ENCODE results near the gene CNTNAP2. TPM values are rescaled to one million over a fixed set of nuclear protein-coding genes. Genes with fewer than 3 reads are reported as not detected.

The CNTNAP2 gene
- total RNA-seq, 8 experiments from 2014 or later: 0.05 to 27.0 (median 15.0) TPM

DNA sequence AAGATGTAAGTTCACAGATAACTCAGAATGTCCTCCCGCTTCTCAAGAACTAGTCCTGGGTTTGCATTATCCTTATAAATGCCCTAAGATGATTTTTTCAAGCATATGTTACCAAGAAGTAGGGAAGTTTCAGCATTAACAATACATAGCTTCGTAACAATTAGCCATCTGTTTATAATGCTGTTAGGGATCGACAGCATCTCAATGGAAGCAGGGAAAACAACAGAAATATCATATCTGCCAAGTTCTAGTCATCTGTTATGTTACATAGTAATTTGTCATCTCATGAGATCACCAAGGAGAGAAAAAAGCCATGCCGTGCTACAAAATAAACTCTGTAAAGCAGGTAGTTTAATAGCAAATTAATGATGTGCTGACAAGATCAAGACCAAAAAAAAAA lies 1742.4 kb downstream of the CNTNAP2 start:
- H3K4me1 ChIP-seq (replicated peaks in 1 of 2): no peaks in the 10 kb centered on the region
- in situ Hi-C loops (cut with MboI; ENCODE audit: low pct_unique_long_range_greater_than_20kb in 2 of 9, low sequenced_read_pairs in 9 of 9, unreplicated experiment in 9 of 9): no loop called here
- H3K27ac ChIP-seq: no peak overlapping the region
- ATAC-seq (replicated peaks in 6 of 8): no peak
- H3K4me3 ChIP-seq: no peak overlapping the region
- WGBS, 10 experiments: 0 to 95% (median 80%) methylated on average over 1 to 4 of the region's 4 CpGs

GRCh38 chr7:147859486-147859885 lies 1742.9 kb downstream of the CNTNAP2 start:
- ATAC-seq (replicated peaks in 6 of 8): peak in 1 of 8 experiments; percentile 19
- Histone ChIP-seq H3K4me1 (replicated peaks in 1 of 2) (no peaks in the 10 kb centered on the region), H3K4me3 (no peak overlapping the region), H3K27ac (no peak overlapping the region)
- in situ Hi-C loops (cut with MboI; ENCODE audit: low pct_unique_long_range_greater_than_20kb in 2 of 9, low sequenced_read_pairs in 9 of 9, unreplicated experiment in 9 of 9): no loop called here

GRCh38 chr7:147861058-147861716 lies 1744.6 kb downstream of the CNTNAP2 start:
- no peak for ATAC-seq (replicated peaks in 6 of 8)
- 0 to 100% (median 80%) methylated on average over 1 of the region's 1 CpG; no CpG with 5 or more reads in 4 of the 10 experiments for WGBS, 10 experiments
- H3K4me3 ChIP-seq: no peak overlapping the region
- no peak overlapping the region for H3K27ac ChIP-seq
- H3K4me1 ChIP-seq (replicated peaks in 1 of 2): no peaks in the 10 kb centered on the region
- in situ Hi-C loops (cut with MboI; ENCODE audit: low pct_unique_long_range_greater_than_20kb in 2 of 9, low sequenced_read_pairs in 9 of 9, unreplicated experiment in 9 of 9): no loop called here

- H3K4me3 ChIP-seq: no peak overlapping the region
- in situ Hi-C loops (cut with MboI; ENCODE audit: low pct_unique_long_range_greater_than_20kb in 2 of 9, low sequenced_read_pairs in 9 of 9, unreplicated experiment in 9 of 9): no loop called here
- 8 to 93% (median 75%) methylated on average over 3 to 6 of the region's 6 CpGs; no CpG with 5 or more reads in 1 of the 10 experiments for WGBS, 10 experiments
- no peak for ATAC-seq (replicated peaks in 6 of 8)
- H3K27ac ChIP-seq: no peak overlapping the region
- no peaks in the 10 kb centered on the region for H3K4me1 ChIP-seq (replicated peaks in 1 of 2)
These were observed 1745.3 kb downstream of the CNTNAP2 start for GRCh38 chr7:147861945-147862344.

DNA sequence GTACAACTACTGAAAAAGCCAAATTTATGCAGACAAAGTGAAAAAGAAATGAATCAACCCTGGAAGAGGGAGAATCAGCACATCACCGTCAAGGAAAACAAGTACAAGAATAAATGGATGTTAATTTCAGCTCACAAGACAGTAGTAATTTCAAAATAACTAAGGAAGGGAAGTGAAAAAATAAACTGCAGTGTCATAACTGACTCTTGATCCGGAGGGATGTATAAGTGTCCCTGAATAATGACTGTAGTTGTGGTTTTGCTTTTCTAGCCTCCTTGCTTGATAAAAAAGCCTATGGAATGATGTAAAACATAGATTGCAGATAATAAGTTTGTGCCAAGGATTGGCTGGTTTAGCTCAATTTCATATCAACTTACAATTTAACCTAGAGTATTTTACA lies 1752.9 kb downstream of the CNTNAP2 start:
- in situ Hi-C loops (cut with MboI; ENCODE audit: low pct_unique_long_range_greater_than_20kb in 2 of 9, low sequenced_read_pairs in 9 of 9, unreplicated experiment in 9 of 9): no loop called here
- WGBS, 10 experiments: 3 to 91% (median 49%) methylated on average over 1 to 2 of the region's 2 CpGs

GRCh38 chr7:147878912-147879661 lies 1762.5 kb downstream of the CNTNAP2 start:
- ATAC-seq (replicated peaks in 6 of 8): peak in 1 of 8 experiments; percentile 50
- in situ Hi-C loops (cut with MboI; ENCODE audit: low pct_unique_long_range_greater_than_20kb in 2 of 9, low sequenced_read_pairs in 9 of 9, unreplicated experiment in 9 of 9): no loop called here
- H3K27ac ChIP-seq: no peak overlapping the region
- no peak overlapping the region for H3K4me3 ChIP-seq
- peaks cover 8 to 11% of the 10 kb centered on the region in 2 donors for H3K4me1 ChIP-seq (replicated peaks in 1 of 2)
- 0 to 87% (median 72%) methylated on average over 2 to 8 of the region's 9 CpGs for WGBS, 10 experiments

More for the DNA sequence above, 1752.9 kb downstream of the CNTNAP2 start:
- H3K4me3 ChIP-seq: no peak overlapping the region
- H3K27ac ChIP-seq: no peak overlapping the region
- H3K4me1 ChIP-seq (replicated peaks in 1 of 2): no peaks in the 10 kb centered on the region
- no peak for ATAC-seq (replicated peaks in 6 of 8)

DNA sequence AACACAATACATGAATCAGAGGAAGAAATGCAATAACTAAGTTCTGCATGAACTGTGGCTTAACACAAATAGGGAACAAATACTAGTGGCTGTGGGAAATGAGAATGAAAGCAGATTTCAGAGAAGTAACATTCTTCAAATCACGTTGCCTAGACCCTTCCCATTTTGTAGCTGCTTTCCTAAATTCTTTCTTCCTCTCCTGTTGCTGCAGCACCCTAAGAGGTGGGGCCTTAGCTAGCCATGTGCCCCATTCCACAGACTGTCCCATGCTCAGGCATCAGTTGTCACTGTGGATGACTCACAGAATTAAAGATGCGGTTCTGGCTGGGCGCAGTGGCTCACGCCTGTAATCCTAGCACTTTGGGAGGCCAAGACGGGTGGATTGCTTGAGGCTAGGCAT lies 1769.3 kb downstream of the CNTNAP2 start:
- ATAC-seq (replicated peaks in 6 of 8): peak in 2 of 8 experiments; percentile 60 to 72

DNA sequence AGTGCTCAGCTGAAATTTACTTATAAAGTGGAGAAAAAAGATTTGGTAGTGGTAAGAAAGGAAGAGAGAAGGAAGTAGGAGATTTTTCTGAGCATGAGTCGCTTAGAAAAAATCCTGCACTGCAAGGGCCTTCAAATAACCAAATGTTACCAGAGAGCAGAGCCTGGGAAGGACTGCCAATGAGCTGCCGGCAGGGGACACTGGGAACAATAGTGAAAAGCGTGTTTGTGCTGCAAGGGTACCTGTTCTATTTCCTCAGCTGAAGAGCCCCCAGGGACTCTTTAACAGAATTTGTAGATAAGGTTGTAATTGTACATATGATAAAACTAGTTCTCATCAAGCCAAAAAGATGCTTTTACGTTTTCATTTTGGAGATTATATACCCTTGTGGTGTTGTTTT lies 1777.7 kb downstream of the CNTNAP2 start:
- H3K27ac ChIP-seq: no peak overlapping the region
- no peak for ATAC-seq (replicated peaks in 6 of 8)
- in situ Hi-C loops (cut with MboI; ENCODE audit: low pct_unique_long_range_greater_than_20kb in 2 of 9, low sequenced_read_pairs in 9 of 9, unreplicated experiment in 9 of 9): no loop called here
- no peak overlapping the region for H3K4me3 ChIP-seq
- H3K4me1 ChIP-seq (replicated peaks in 1 of 2): no peaks in the 10 kb centered on the region
- WGBS, 10 experiments: 0 to 100% (median 40%) methylated on average over 1 to 4 of the region's 4 CpGs; no CpG with 5 or more reads in 1 of the 10 experiments

More for the DNA sequence above, 1769.3 kb downstream of the CNTNAP2 start:
- no peaks in the 10 kb centered on the region for H3K4me1 ChIP-seq (replicated peaks in 1 of 2)
- in situ Hi-C loops (cut with MboI; ENCODE audit: low pct_unique_long_range_greater_than_20kb in 2 of 9, low sequenced_read_pairs in 9 of 9, unreplicated experiment in 9 of 9): no loop called here
- no peak overlapping the region for H3K4me3 ChIP-seq
- 20 to 100% (median 80%) methylated on average over 1 to 2 of the region's 5 CpGs; no CpG with 5 or more reads in 3 of the 10 experiments for WGBS, 10 experiments
- H3K27ac ChIP-seq: no peak overlapping the region

GRCh38 chr7:147896121-147896520 lies 1779.5 kb downstream of the CNTNAP2 start:
- 0 to 83% (median 47%) methylated on average over 1 to 6 of the region's 7 CpGs; no CpG with 5 or more reads in 6 of the 10 experiments for WGBS, 10 experiments
- H3K27ac ChIP-seq: no peak overlapping the region
- in situ Hi-C loops (cut with MboI; ENCODE audit: low pct_unique_long_range_greater_than_20kb in 2 of 9, low sequenced_read_pairs in 9 of 9, unreplicated experiment in 9 of 9): no loop called here
- no peaks in the 10 kb centered on the region for H3K4me1 ChIP-seq (replicated peaks in 1 of 2)
- ATAC-seq (replicated peaks in 6 of 8): no peak
- H3K4me3 ChIP-seq: no peak overlapping the region

DNA sequence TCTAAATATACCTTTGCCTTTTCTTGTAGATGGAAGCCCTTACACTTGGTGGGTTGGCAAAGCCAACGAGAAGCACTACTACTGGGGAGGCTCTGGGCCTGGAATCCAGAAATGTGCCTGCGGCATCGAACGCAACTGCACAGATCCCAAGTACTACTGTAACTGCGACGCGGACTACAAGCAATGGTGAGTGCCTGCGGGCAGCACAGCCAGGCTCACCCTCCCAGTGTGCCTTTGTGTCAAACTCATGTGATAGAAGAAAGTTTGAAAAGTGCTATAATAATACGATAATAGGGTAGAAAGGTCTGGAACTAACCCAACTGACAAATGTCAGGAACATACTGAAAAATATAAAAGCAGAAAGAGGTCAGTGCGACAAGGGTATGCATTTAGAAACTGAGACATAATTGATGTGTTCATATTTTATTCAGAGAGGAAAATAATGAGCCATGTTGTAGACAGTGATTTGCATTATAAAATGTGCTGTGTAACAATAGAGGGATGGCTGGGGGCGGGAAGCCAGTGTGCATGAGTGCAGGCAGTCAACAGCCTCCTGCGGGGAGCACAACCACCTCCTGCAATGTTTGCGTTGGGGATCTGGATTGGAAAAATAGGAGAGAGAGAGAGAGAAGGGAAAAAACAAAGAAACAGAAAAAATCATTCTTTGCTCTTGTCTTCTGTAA lies 1787.1 kb downstream of the CNTNAP2 start:
- in situ Hi-C loops (cut with MboI; ENCODE audit: low pct_unique_long_range_greater_than_20kb in 2 of 9, low sequenced_read_pairs in 9 of 9, unreplicated experiment in 9 of 9): no loop called here
- H3K4me3 ChIP-seq: no peak overlapping the region
- no peaks in the 10 kb centered on the region for H3K4me1 ChIP-seq (replicated peaks in 1 of 2)
- ATAC-seq (replicated peaks in 6 of 8): peak in 4 of 8 experiments; percentile 32 to 87 (median 85)
- peak overlapping the region in 1 of 2 donors; percentile 76 for H3K27ac ChIP-seq
- 8 to 85% (median 62%) methylated on average over 2 to 12 of the region's 13 CpGs for WGBS, 10 experiments

DNA sequence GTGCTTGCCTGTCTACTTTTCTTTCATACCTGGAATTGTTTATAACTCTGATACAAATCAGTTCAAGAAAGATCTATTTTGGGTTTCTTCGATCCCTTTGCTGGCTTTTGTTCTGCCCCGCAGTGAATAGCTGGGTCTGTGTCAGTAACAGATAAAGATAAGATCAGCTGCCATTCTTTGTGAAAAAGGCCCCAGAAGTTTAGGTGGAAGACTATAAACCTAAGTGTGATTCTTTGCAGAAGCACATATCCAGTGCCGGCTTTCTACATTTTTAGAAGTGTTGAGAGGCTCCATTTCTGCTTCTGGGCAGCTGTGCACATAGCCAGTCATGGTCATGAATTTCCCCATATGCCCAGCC lies 1787.6 kb downstream of the CNTNAP2 start:
- Histone ChIP-seq H3K27ac (no peak overlapping the region), H3K4me1 (replicated peaks in 1 of 2) (no peaks in the 10 kb centered on the region), H3K4me3 (no peak overlapping the region)
- peak in 3 of 8 experiments; percentile 26 to 46 (median 40) for ATAC-seq (replicated peaks in 6 of 8)
- WGBS, 10 experiments: 0 to 100% (median 46%) methylated on average over 1 to 3 of the region's 3 CpGs; no CpG with 5 or more reads in 2 of the 10 experiments
- in situ Hi-C loops (cut with MboI; ENCODE audit: low pct_unique_long_range_greater_than_20kb in 2 of 9, low sequenced_read_pairs in 9 of 9, unreplicated experiment in 9 of 9): no loop called here

- Histone ChIP-seq H3K4me3 (no peak overlapping the region), H3K4me1 (replicated peaks in 1 of 2) (no peaks in the 10 kb centered on the region), H3K27ac (no peak overlapping the region)
- in situ Hi-C loops (cut with MboI; ENCODE audit: low pct_unique_long_range_greater_than_20kb in 2 of 9, low sequenced_read_pairs in 9 of 9, unreplicated experiment in 9 of 9): no loop called here
- 3 to 92% (median 65%) methylated on average over 3 to 10 of the region's 10 CpGs for WGBS, 10 experiments
- ATAC-seq (replicated peaks in 6 of 8): no peak
These were observed 1793.0 kb downstream of the CNTNAP2 start for GRCh38 chr7:147909431-147910148.

DNA sequence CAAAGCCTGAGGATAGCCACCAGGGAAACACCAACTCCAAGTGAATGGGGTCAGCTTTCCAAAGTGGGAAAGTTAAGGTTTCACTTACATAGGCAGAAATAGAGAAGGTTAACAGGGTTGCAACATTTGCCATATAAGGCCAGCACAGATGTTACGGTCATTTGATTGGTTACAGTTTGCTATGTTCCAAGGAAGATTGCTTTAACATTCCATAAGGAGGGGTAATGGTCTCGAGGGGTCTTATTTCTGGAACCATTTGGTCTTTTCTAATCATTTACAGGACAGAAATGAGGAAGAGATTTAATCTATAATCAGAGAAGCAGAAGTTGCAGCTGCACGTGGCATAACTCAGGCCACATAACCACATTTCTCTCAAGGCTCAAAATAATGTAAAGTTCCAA lies 1794.6 kb downstream of the CNTNAP2 start:
- Histone ChIP-seq H3K4me1 (replicated peaks in 1 of 2) (no peaks in the 10 kb centered on the region), H3K27ac (no peak overlapping the region), H3K4me3 (no peak overlapping the region)
- in situ Hi-C loops (cut with MboI; ENCODE audit: low pct_unique_long_range_greater_than_20kb in 2 of 9, low sequenced_read_pairs in 9 of 9, unreplicated experiment in 9 of 9): no loop called here
- WGBS, 10 experiments: 0 to 83% (median 24%) methylated on average over 1 to 3 of the region's 3 CpGs; no CpG with 5 or more reads in 2 of the 10 experiments
- ATAC-seq (replicated peaks in 6 of 8): no peak
